ENCODE results near the gene CA9. TPM values are rescaled to one million over a fixed set of nuclear protein-coding genes. Genes with fewer than 3 reads are reported as not detected.

Gene CA9
- total and polyA plus RNA-seq, 2 experiments from 2014 or later = 0.27 to 2.1 TPM

DNA sequence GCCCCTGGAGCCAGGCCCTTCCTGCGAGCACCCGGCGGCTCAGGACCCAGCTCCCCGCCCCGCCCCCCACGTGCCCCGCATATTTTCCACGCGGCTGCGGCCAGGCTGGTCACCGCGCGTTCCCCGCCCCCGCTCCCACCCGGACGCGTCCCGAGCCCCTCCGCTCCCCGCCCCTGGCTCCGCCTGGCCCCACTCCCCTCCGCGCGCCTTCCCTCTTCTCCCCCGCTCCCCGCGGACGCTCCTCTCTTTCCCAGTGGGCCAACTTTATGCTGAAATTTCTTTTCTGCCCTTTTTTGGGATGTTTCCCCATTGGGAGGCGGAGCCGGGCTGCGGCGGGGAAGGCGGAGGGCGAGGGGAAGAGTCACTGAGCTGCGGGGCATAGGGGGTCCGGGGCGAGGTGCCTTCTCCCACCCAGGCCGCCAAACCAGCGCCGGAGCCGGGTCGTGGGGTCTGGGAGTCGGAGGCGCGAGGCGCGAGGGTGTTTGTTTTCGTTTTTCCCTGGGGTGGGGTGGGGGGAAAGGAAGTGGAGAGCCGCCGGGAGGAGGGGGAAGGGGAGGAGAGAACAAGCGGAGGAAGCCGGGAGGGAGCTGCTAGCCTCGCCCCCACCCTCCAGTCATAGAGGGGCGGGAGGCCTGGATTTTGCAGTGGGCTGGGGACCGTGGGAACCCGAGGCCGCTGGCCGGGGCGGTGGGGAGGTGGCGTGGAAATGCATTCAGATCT, 17.0 kb downstream of the CA9 start:
- H3K4me3 ChIP-seq = peak overlapping the region; percentile 90
- TF ChIP-seq EZH2 (IDR thresholded peaks at IDR 0.05; ENCODE audit: borderline replicate concordance) = no peak
- TF ChIP-seq EZH2phosphoT487 (IDR thresholded peaks at IDR 0.05; ENCODE audit: low read depth, severe bottlenecking, unreplicated experiment) = no peak
- TF ChIP-seq, protein P1, sequence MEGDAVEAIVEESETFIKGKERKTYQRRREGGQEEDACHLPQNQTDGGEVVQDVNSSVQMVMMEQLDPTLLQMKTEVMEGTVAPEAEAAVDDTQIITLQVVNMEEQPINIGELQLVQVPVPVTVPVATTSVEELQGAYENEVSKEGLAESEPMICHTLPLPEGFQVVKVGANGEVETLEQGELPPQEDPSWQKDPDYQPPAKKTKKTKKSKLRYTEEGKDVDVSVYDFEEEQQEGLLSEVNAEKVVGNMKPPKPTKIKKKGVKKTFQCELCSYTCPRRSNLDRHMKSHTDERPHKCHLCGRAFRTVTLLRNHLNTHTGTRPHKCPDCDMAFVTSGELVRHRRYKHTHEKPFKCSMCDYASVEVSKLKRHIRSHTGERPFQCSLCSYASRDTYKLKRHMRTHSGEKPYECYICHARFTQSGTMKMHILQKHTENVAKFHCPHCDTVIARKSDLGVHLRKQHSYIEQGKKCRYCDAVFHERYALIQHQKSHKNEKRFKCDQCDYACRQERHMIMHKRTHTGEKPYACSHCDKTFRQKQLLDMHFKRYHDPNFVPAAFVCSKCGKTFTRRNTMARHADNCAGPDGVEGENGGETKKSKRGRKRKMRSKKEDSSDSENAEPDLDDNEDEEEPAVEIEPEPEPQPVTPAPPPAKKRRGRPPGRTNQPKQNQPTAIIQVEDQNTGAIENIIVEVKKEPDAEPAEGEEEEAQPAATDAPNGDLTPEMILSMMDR (IDR thresholded peaks at IDR 0.05; ENCODE audit: poor library complexity) = no peak
- peak; percentile 75 for DNase-seq (ENCODE audit: low spot score)
- H2AFZ ChIP-seq = peak overlapping the region; percentile 94
- peak overlapping the region; percentile 94 for H3K27ac ChIP-seq
- peaks cover 3% of the 10 kb centered on the region for H3K79me2 ChIP-seq
- H3K4me1 ChIP-seq (ENCODE audit: insufficient read depth) = peaks cover 20% of the 10 kb centered on the region
- no peaks in the 10 kb centered on the region for H3K9me2 ChIP-seq (replicated peaks; ENCODE audit: insufficient read depth)
- H4K20me1 ChIP-seq (ENCODE audit: insufficient read depth, poor library complexity, severe bottlenecking) = no peaks in the 10 kb centered on the region
- 2% methylated on average over 11 of the region's 61 CpGs for WGBS (ENCODE audit: low lambda C conversion rate, missing lambda C conversion rate)
- H3K36me3 ChIP-seq (replicated peaks; ENCODE audit: insufficient read depth, low read depth) = no peaks in the 10 kb centered on the region
- no peaks in the 10 kb centered on the region for H3K27me3 ChIP-seq
- H3K4me2 ChIP-seq = peak overlapping the region; percentile 99
- H3K9me3 ChIP-seq (ENCODE audit: low read depth) = no peaks in the 10 kb centered on the region

DNA sequence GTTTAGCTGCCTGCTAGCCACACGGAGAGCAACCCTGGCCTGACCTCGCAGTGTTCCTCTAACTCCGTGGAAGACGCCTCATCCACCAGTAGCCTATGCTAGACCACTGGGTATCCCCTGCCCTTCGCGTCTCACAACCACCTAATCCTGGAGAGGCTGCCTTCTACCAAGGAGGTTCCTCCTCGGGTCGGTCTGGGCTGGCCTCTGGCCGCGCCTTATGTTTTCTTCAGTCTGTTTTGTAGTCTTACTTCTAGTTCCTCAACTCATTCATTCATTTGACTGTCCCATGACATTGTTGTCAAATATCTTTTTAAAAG, 17.6 kb downstream of the CA9 start:
- Histone ChIP-seq H3K27ac (peak overlapping the region; percentile 94), H2AFZ (peak overlapping the region; percentile 94), H3K79me2 (peaks cover 3% of the 10 kb centered on the region), H3K4me2 (peak overlapping the region; percentile 99), H3K9me3 (ENCODE audit: low read depth) (no peaks in the 10 kb centered on the region), H4K20me1 (ENCODE audit: insufficient read depth, poor library complexity, severe bottlenecking) (no peaks in the 10 kb centered on the region), H3K4me1 (ENCODE audit: insufficient read depth) (peaks cover 20% of the 10 kb centered on the region), H3K4me3 (peak overlapping the region; percentile 90), H3K27me3 (no peaks in the 10 kb centered on the region), H3K36me3 (replicated peaks; ENCODE audit: insufficient read depth, low read depth) (no peaks in the 10 kb centered on the region), H3K9me2 (replicated peaks; ENCODE audit: insufficient read depth) (no peaks in the 10 kb centered on the region)
- TF ChIP-seq EZH2phosphoT487 (IDR thresholded peaks at IDR 0.05; ENCODE audit: low read depth, severe bottlenecking, unreplicated experiment) (no peak), EZH2 (IDR thresholded peaks at IDR 0.05; ENCODE audit: borderline replicate concordance) (no peak)
- TF ChIP-seq, protein P1 (IDR thresholded peaks at IDR 0.05; ENCODE audit: poor library complexity) = no peak
- no peak for DNase-seq (ENCODE audit: low spot score)
- WGBS (ENCODE audit: low lambda C conversion rate, missing lambda C conversion rate) = 23% methylated on average over 9 of the region's 10 CpGs

DNA sequence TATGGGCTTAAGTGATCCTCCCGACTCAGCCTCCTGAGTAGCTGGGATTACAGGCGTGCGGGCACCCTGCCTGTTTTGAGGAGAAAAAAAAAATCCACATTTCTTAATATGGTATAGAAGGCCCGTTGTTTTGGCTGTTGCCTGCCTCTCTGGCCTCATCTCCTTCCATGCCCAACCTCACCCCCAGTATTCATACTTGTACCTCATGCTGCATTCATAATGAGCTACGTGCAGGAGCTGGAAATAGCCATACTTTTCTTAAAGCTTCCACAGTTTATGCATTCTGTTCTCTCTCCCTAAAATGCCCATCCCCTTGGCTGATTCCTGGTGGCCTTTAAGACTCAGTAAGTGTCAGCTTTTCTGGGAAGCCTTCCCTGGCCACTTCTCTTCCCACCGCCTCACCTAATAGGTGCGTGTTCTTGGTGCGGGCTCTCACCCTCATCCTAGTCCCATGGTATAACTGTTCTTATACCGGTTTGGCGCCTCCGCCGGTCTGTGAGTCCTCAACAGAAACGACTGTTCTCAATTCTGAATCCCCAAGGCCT, 18.1 kb downstream of the CA9 start:
- TF ChIP-seq EZH2phosphoT487 (IDR thresholded peaks at IDR 0.05; ENCODE audit: low read depth, severe bottlenecking, unreplicated experiment) (no peak), EZH2 (IDR thresholded peaks at IDR 0.05; ENCODE audit: borderline replicate concordance) (no peak)
- TF ChIP-seq, protein P1 (IDR thresholded peaks at IDR 0.05; ENCODE audit: poor library complexity) = peak; percentile 5
- Histone ChIP-seq H4K20me1 (ENCODE audit: insufficient read depth, poor library complexity, severe bottlenecking) (no peaks in the 10 kb centered on the region), H3K79me2 (peaks cover 3% of the 10 kb centered on the region), H3K4me2 (peak overlapping the region; percentile 99), H3K27ac (peak overlapping the region; percentile 94), H3K36me3 (replicated peaks; ENCODE audit: insufficient read depth, low read depth) (no peaks in the 10 kb centered on the region), H3K9me2 (replicated peaks; ENCODE audit: insufficient read depth) (no peaks in the 10 kb centered on the region), H3K9me3 (ENCODE audit: low read depth) (no peaks in the 10 kb centered on the region), H3K27me3 (no peaks in the 10 kb centered on the region), H3K4me1 (ENCODE audit: insufficient read depth) (peaks cover 20% of the 10 kb centered on the region), H3K4me3 (no peak overlapping the region), H2AFZ (no peak overlapping the region)
- DNase-seq (ENCODE audit: low spot score) = no peak
- WGBS (ENCODE audit: low lambda C conversion rate, missing lambda C conversion rate) = 71% methylated on average over 13 of the region's 13 CpGs
